NCI-H1694 treated with DMSO at 0.1 percent for 48 hours (cell line): ENCODE measurements around the gene FRMD5.

Source experiments
- DNase-seq: peaks from one replicate; lab custom pipeline; 2025; lab: John Stamatoyannopoulos, UW

Gene FRMD5

GRCh38 chr15:44093836-44094235 is 101.2 kb downstream of the FRMD5 start:
- DNase-seq = no peak

- no peak for DNase-seq
These were observed 102.8 kb downstream of the FRMD5 start for GRCh38 chr15:44092221-44092620.

- no peak for DNase-seq
These were observed 107.2 kb downstream of the FRMD5 start for GRCh38 chr15:44087578-44088465.

GRCh38 chr15:44084770-44085169 is 110.3 kb downstream of the FRMD5 start:
- DNase-seq = no peak

GRCh38 chr15:44084171-44084570 is 110.9 kb downstream of the FRMD5 start:
- DNase-seq = no peak

GRCh38 chr15:44082558-44083157 is 112.4 kb downstream of the FRMD5 start:
- DNase-seq = no peak

GRCh38 chr15:44081026-44082013 is 113.8 kb downstream of the FRMD5 start:
- no peak for DNase-seq

- DNase-seq = no peak
These were observed 119.5 kb downstream of the FRMD5 start for GRCh38 chr15:44075535-44075934.

GRCh38 chr15:44069489-44069888 is 125.6 kb downstream of the FRMD5 start:
- no peak for DNase-seq

GRCh38 chr15:44068347-44068746 is 126.7 kb downstream of the FRMD5 start:
- no peak for DNase-seq

GRCh38 chr15:44066211-44066827 is 128.8 kb downstream of the FRMD5 start:
- peak; percentile 51 for DNase-seq

- DNase-seq = no peak
These were observed 130.4 kb downstream of the FRMD5 start for GRCh38 chr15:44064706-44065105.

- no peak for DNase-seq
These were observed 136.9 kb downstream of the FRMD5 start for GRCh38 chr15:44058126-44058525.

GRCh38 chr15:44045661-44046060 is 149.4 kb downstream of the FRMD5 start:
- DNase-seq = no peak

- no peak for DNase-seq
These were observed 149.9 kb downstream of the FRMD5 start for GRCh38 chr15:44045217-44045616.

GRCh38 chr15:44038755-44039191 is 156.3 kb downstream of the FRMD5 start:
- DNase-seq = no peak

GRCh38 chr15:44035781-44036699 is 159.0 kb downstream of the FRMD5 start:
- DNase-seq = no peak

- DNase-seq = no peak
These were observed 160.0 kb downstream of the FRMD5 start for GRCh38 chr15:44034933-44035624.

GRCh38 chr15:44034334-44034733 is 160.7 kb downstream of the FRMD5 start:
- no peak for DNase-seq

GRCh38 chr15:44033894-44034293 is 161.2 kb downstream of the FRMD5 start:
- DNase-seq = no peak
